Adrenal gland (tissue), 12 donors: ENCODE measurements around the gene NYAP2. TPM values are rescaled to one million over a fixed set of nuclear protein-coding genes. Genes with fewer than 3 reads are reported as not detected.

Experiments
- DNase-seq, 7 donors: peaks; one replicate each; pipeline ENCODE4 v3.0.0-alpha.2; 2019 to 2020
- H3K27ac ChIP-seq, 5 donors: fragments of 200-600 bp; sonication (generic) in 4 of 5; 1 replicate in 3 of 5; 2 replicates in 2 of 5; pipeline versions ENCODE4 v1.5.1 to v1.8.0; 2016 to 2020; ENCODE audit warnings: mild to moderate bottlenecking in 1 of 5
- H3K27me3 ChIP-seq: fragments of 200-600 bp; 2 replicates; pipeline ENCODE4 v1.8.0; 2021
- H3K36me3 ChIP-seq, 2 donors: fragments of 200-600 bp; replicated peaks in 1 of 2; 1 replicate in 1 of 2; 2 replicates in 1 of 2; pipeline versions ENCODE4 v1.5.1 to v1.8.0; 2018 to 2022
- H3K4me1 ChIP-seq, 2 donors: fragments of 200-600 bp; replicated peaks in 1 of 2; 1 replicate in 1 of 2; 2 replicates in 1 of 2; pipeline versions ENCODE4 v1.5.1 to v1.8.0; 2018 to 2021
- H3K4me3 ChIP-seq, 4 donors: fragments of 200-600 bp; sonication (generic) in 3 of 4; one replicate each; pipeline ENCODE4 v1.5.1; 2016 to 2018
- H3K9me3 ChIP-seq, 3 donors: fragments of 200-600 bp; sonication (generic) in 1 of 3; replicated peaks in 1 of 3; 1 replicate in 2 of 3; 2 replicates in 1 of 3; pipeline versions ENCODE4 v1.5.1 to v1.8.0; 2016 to 2021
- POLR2A ChIP-seq, 2 donors: fragments of 450-650 bp; IDR thresholded peaks; one replicate each; pipeline ENCODE4 v1.6.1; 2017; ENCODE audit warnings: antibody characterized with exemption in 2 of 2, mild to moderate bottlenecking in 2 of 2, moderate library complexity in 1 of 2
- WGBS, 4 donors: extraction: QIAGEN DNeasy Blood & Tissue Kit in 2 of 4; methylation state at CpG; one replicate each; pipeline versions ENCODE4 v1.1.5 to v1.1.7; 2013 to 2017; 5-methylcytosine and 5-hydroxymethylcytosine counted together
- intact Hi-C, 2 donors: fragments of 100-400 bp; cut with DNase I; formaldehyde crosslinking; loops; one replicate each; pipeline versions ENCODE4 v1.14.1 to v1.15.0; 2022 to 2023
- polyA plus RNA-seq, 3 donors: library from polyadenylated mRNA; stranded (reverse); fragments of 200-250 nt in 2 of 3; fragments of 350-450 nt in 1 of 3; fragmentation: Illumina TruSeq in 1 of 3; extraction: RNeasy Lipid Tissue Mini Kit (QIAGEN cat#74804) in 1 of 3; gene quantifications; one replicate each; pipeline ENCODE4 v1.2.3, GENCODE V29; 2013 to 2014
- total RNA-seq, 9 donors: library from RNA; depleted of rRNA in 4 of 9; stranded (reverse); fragments of >200 nt in 4 of 9; fragments of 120-200 nt in 1 of 9; fragmentation: NEBNext Ultra II Directional in 1 of 9; extraction: Animal tissue kit (Norgen Biotek cat#: 25700) in 1 of 9; gene quantifications; one replicate each; pipeline versions ENCODE4 v1.1.0 to v1.2.4, GENCODE V29; 2013 to 2023
- TF ChIP-seq, protein P1 (sequence below), 6 experiments: fragments of 450-650 bp in 4 of 6; fragments of 200-600 bp in 2 of 6; sonication (generic) in 1 of 6; IDR thresholded peaks; 1 replicate in 5 of 6; 2 replicates in 1 of 6; pipeline versions ENCODE4 v1.5.1 to v1.8.0; 2016 to 2021; ENCODE audit warnings: antibody characterized with exemption in 6 of 6, mild to moderate bottlenecking in 2 of 6, moderate library complexity in 1 of 6
- donor health status: healthy with polysubstance abuse.
- donor health status: Bipolar disorder and iron deficiency.
- donor health status: DM: yes; HTN: yes; CAD: no.
- donor health status: DM: no; HTN: no; CAD: no.
- donor health status: DM: no; HTN: no; CAD: no.
- donor health status: DM: yes; HTN: yes; CAD: no.

Gene NYAP2
- total and polyA plus RNA-seq, 12 donors, result under 0.01 to 0.67 (median 0.11) TPM; not detected in 3

DNA sequence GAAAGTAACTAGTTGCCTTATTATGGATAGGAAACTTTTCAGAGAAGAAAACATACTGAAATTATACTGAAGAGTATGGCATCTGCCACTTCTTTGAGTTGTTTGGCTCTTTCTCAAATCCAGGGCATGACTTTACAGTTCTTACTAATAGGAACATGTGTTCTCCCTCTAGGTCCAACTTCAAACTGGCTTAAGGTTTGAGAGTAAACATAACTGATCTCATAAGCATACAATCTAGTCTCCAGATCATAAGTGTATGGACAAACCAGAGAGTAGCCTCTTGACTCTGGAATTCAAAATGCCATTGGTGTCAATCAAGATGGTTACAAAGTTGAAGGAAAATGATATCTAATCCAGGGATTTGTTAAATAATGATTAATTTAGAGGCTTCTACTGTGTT, 101.5 kb downstream of the NYAP2 start:
- Histone ChIP-seq H3K4me3 (no peak overlapping the region), H3K36me3 (no peaks in the 10 kb centered on the region), H3K27ac (no peak overlapping the region), H3K4me1 (no peaks in the 10 kb centered on the region), H3K27me3 (no peaks in the 10 kb centered on the region), H3K9me3 (no peaks in the 10 kb centered on the region)
- TF ChIP-seq, protein P1, sequence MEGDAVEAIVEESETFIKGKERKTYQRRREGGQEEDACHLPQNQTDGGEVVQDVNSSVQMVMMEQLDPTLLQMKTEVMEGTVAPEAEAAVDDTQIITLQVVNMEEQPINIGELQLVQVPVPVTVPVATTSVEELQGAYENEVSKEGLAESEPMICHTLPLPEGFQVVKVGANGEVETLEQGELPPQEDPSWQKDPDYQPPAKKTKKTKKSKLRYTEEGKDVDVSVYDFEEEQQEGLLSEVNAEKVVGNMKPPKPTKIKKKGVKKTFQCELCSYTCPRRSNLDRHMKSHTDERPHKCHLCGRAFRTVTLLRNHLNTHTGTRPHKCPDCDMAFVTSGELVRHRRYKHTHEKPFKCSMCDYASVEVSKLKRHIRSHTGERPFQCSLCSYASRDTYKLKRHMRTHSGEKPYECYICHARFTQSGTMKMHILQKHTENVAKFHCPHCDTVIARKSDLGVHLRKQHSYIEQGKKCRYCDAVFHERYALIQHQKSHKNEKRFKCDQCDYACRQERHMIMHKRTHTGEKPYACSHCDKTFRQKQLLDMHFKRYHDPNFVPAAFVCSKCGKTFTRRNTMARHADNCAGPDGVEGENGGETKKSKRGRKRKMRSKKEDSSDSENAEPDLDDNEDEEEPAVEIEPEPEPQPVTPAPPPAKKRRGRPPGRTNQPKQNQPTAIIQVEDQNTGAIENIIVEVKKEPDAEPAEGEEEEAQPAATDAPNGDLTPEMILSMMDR (IDR thresholded peaks at IDR 0.05), result no peak
- no peak for TF ChIP-seq POLR2A (IDR thresholded peaks at IDR 0.05)
- DNase-seq, result no peak
- intact Hi-C loops, result no loop called here

DNA sequence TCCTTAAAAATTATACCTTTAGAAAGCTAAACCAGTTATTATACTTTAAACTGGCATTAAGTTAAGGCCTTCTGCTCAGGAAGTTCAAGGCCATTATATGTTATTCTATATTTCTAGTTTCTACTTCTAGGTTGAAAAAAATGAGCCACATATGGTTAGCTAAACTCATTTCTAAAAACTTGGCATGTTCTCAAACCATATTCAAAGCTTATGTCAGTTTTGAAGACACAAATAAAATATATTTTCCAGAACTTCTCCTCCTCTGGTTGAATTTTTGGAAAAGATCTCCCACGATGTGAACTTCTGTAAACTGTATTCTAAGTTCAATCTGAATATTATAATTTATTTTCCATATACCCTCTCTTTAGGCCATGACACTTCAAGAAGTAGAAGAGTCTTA, 103.5 kb downstream of the NYAP2 start:
- TF ChIP-seq POLR2A (IDR thresholded peaks at IDR 0.05), result no peak
- TF ChIP-seq, protein P1 (IDR thresholded peaks at IDR 0.05), result no peak
- no peaks in the 10 kb centered on the region for H3K4me1 ChIP-seq
- H3K27me3 ChIP-seq, result no peaks in the 10 kb centered on the region
- H3K36me3 ChIP-seq, result no peaks in the 10 kb centered on the region
- H3K9me3 ChIP-seq, result no peaks in the 10 kb centered on the region
- H3K27ac ChIP-seq, result no peak overlapping the region
- WGBS, 4 donors, result 47 to 71% (median 68%) methylated on average over 1 of the region's 1 CpG
- intact Hi-C loops, result no loop called here
- no peak for DNase-seq
- H3K4me3 ChIP-seq, result no peak overlapping the region

DNA sequence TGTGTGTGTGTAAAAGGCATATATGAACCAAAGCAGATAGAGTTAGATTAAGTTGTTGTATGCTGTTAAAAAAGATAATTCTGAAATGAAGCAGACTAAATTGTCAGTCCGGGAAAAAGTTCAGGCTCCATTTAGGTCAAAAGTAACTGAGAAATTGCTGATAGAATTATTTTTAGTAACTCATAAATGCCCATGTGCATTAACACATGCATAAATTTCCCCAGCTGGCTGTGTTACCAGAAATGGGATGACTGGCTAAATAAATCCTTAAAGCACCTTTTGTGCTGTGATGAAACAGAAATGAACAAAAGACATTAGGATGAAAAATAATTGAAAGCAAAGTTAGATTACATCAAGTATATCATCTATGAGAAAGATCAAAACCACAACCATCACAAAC, 111.3 kb downstream of the NYAP2 start:
- no peaks in the 10 kb centered on the region for H3K4me1 ChIP-seq
- no peaks in the 10 kb centered on the region for H3K27me3 ChIP-seq
- no peak overlapping the region for H3K27ac ChIP-seq
- no peak for DNase-seq
- no peaks in the 10 kb centered on the region for H3K9me3 ChIP-seq
- H3K36me3 ChIP-seq, result no peaks in the 10 kb centered on the region
- H3K4me3 ChIP-seq, result no peak overlapping the region
- TF ChIP-seq, protein P1 (IDR thresholded peaks at IDR 0.05), result no peak
- no peak for TF ChIP-seq POLR2A (IDR thresholded peaks at IDR 0.05)
- 58 to 64% (median 62%) methylated on average over 1 of the region's 1 CpG for WGBS, 4 donors
- intact Hi-C loops, result no loop called here

DNA sequence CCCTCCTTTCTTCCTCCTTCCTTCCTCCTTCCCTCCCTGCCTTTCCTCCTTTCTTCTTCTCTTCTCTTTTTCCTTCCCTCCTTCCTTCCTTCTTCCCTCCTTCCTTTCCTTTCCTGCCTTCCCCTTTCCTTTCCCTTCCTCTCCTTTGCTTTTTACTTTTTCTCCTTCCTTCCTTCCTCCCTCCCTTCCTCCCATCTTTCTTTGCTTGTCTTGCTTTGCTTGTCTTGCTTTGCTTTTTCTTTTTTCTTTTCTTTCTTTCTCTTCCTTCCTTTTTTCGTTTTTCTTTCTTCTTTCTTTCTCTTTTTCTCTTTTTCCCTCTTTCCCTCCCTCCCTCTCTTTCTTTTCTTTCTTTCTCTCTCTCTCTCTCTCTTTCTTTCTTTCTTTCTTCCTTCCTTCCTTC, 113.0 kb downstream of the NYAP2 start:
- DNase-seq, result no peak
- no peaks in the 10 kb centered on the region for H3K9me3 ChIP-seq
- H3K27ac ChIP-seq, result no peak overlapping the region
- H3K4me3 ChIP-seq, result no peak overlapping the region
- no peaks in the 10 kb centered on the region for H3K4me1 ChIP-seq
- WGBS, 4 donors, result 18 to 51% (median 31%) methylated on average over 1 of the region's 1 CpG
- TF ChIP-seq POLR2A (IDR thresholded peaks at IDR 0.05), result no peak
- TF ChIP-seq, protein P1 (IDR thresholded peaks at IDR 0.05), result no peak
- intact Hi-C loops, result no loop called here
- H3K36me3 ChIP-seq, result no peaks in the 10 kb centered on the region
- H3K27me3 ChIP-seq, result no peaks in the 10 kb centered on the region
